ENCODE measurements around the gene KCNC2.

DNA sequence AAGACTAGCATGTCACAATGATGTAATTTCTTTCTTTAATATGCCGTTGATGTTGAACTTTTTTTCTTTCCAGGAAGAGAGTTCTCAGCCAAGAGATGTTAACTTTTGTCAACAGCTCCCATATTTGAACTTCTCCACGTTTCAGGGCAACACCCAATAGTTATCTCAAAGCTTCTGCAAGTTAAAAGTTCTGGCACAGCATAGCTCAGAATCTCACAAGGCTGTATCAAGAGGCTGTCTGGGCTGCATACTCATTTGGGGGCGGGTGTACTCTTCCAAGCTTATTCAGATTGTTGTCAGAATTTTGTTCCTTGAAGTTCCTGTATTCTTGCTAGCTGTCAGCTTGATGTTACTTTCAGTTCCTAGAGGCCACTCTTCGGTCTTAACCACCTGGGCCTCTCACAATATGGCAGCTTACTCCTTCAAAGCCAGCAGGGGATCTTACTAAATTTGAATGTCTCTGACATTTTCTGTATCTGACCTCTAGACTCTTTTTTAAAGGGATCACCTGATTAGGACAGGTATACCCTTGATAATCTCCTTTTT lies 38.9 kb downstream of the KCNC2 start:
- TF ChIP-seq FOXM1 (IDR thresholded peaks at IDR 0.05; ENCODE audit: borderline replicate concordance) (no peak), FOXA1 (IDR thresholded peaks at IDR 0.05) (no peak), SUZ12 (IDR thresholded peaks at IDR 0.05) (no peak), HDGF (IDR thresholded peaks at IDR 0.05; ENCODE audit: borderline replicate concordance) (no peak), ELF4 (IDR thresholded peaks at IDR 0.05) (no peak), TARDBP (IDR thresholded peaks at IDR 0.05) (no peak), BHLHE40 (IDR thresholded peaks at IDR 0.05; ENCODE audit: borderline replicate concordance) (no peak), SP1 (IDR thresholded peaks at IDR 0.05) (no peak), LEF1 (IDR thresholded peaks at IDR 0.05; ENCODE audit: borderline replicate concordance) (no peak), ARNT (IDR thresholded peaks at IDR 0.05) (no peak), ZNF384 (IDR thresholded peaks at IDR 0.05) (no peak), NFRKB (IDR thresholded peaks at IDR 0.05) (no peak), FOXK2 (IDR thresholded peaks at IDR 0.05) (no peak)
- TF ChIP-seq, protein P1, sequence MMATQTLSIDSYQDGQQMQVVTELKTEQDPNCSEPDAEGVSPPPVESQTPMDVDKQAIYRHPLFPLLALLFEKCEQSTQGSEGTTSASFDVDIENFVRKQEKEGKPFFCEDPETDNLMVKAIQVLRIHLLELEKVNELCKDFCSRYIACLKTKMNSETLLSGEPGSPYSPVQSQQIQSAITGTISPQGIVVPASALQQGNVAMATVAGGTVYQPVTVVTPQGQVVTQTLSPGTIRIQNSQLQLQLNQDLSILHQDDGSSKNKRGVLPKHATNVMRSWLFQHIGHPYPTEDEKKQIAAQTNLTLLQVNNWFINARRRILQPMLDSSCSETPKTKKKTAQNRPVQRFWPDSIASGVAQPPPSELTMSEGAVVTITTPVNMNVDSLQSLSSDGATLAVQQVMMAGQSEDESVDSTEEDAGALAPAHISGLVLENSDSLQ (IDR thresholded peaks at IDR 0.05): no peak

Data from HEK293T (cell line).